OCI-M2 (cell line): ENCODE data around the gene INTS1.

ENCODE experiments used
- DNase-seq: peaks from one replicate; lab custom pipeline; 2025; ENCODE audit not compliant: unreplicated experiment; lab: John Stamatoyannopoulos, UW

INTS1 gene

DNA sequence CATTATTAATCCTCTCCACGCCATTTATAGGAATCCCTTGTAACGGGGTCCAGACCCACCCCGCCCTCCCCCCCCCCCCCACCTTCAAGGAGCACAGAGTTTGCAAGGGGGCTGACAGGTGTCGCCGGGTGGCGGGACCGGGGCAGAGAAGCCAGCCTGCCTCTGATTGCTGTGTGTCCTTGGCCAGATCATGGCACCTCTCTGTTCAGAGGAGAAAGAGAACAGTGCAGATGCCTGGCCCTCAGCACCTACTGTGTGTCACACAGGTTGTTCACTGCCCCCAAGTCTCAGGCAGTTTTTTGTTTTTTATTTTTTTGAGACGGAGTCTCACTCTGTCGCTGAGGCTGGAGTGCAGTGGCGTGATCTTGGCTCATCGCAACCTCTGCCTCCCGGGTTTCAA is 39.5 kb downstream of the INTS1 start:
- DNase-seq = no peak

DNA sequence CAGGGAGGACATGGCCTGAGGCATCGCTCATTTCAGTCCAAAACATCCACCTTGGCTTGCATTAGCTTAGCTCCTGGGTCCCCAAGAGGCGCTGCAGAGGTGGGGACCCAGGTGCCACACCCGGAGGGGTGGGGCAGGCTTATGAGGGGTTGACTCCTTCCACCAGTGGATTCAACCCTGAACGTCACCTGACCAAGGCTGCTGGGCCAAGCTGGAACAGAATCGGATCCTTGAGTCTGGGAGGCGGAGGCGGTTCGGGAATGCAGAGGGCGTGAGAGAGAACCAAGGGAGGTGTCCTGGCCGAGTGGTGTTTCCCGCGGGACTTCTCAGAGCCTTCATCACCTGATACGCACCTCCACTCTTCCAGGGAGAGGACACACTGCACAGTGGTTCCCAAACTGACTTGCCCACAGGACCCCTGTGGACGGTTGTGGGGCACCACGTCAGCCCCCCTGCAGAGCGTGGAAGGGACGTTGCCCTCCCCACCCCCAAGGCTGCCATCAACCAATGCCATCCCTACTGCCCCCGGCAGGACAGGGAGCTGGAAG is 40.4 kb downstream of the INTS1 start:
- no peak for DNase-seq

DNA sequence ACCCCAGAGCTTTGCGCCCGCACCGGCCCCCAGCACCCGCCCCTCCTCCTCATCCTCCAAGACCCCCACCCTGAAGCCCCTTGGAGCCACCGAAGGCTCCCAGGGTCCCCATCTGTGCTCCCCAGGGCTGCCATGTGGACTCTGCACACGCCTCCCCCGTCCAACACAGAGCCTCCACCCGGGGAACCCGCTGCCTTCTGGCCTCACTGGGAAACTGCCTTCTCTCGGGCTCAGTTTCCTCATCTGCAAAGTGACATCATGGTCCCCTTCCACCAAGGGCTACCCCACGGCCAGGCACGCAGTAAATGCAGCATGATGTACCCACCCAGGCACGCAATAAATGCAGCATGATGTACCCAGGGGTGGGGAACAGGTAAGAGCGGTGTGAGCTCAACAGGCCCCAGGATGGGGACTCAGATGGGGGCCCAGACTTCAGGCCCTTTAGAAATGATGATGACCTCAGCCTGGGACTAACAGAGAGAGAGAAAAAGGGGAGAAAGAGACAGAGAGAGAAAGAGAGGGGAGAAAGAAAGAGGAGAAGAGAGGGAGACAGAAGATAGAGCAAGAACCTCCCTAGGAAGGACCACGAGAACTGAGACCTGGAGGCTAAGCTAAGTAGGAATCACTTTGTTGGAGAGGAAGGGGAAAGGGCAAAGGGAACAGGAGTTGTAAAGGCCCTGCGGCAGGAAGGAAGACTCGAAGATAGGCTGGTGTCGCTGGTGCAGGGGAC is 42.4 kb downstream of the INTS1 start:
- no peak for DNase-seq

DNA sequence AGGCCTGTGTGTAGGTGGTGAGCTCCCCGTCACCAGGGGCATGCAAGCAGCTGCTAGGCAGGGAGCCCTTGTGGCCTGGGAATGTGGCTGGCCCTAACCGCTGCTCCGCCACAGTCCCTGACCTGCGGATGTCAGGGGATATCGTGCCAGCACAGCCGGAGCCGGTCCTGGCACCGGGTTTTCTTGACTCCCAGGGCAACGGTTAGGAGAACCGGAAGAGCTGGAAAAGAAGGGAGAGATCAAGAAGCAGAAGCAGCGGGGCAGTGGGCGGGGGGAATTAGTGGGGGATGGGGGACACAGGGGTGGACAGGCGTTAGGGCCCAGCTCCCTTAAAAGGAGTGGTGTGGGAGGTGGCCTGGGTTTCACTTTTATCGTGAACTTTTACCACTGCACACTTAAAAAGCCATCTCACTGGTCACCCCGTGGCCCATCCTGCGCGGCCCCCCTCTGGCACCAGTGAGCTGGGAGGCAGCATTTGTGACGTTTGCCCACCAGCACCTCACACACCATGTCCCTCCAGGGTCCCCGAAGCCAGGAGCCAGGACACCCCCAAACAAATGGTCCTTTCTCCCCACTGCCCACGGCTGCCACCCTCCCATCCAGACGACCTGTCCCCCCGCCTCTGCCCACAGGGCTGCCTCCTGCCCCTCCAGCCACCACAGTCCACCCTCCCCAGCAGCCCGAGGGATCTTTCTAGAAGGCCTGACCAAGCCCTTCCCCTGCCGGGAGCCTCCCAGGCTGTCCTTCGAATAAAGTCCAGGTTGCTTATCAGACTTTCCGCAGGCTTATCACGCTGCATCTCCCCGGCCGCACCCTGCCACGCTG is 43.2 kb downstream of the INTS1 start:
- peak; percentile 49 for DNase-seq

DNA sequence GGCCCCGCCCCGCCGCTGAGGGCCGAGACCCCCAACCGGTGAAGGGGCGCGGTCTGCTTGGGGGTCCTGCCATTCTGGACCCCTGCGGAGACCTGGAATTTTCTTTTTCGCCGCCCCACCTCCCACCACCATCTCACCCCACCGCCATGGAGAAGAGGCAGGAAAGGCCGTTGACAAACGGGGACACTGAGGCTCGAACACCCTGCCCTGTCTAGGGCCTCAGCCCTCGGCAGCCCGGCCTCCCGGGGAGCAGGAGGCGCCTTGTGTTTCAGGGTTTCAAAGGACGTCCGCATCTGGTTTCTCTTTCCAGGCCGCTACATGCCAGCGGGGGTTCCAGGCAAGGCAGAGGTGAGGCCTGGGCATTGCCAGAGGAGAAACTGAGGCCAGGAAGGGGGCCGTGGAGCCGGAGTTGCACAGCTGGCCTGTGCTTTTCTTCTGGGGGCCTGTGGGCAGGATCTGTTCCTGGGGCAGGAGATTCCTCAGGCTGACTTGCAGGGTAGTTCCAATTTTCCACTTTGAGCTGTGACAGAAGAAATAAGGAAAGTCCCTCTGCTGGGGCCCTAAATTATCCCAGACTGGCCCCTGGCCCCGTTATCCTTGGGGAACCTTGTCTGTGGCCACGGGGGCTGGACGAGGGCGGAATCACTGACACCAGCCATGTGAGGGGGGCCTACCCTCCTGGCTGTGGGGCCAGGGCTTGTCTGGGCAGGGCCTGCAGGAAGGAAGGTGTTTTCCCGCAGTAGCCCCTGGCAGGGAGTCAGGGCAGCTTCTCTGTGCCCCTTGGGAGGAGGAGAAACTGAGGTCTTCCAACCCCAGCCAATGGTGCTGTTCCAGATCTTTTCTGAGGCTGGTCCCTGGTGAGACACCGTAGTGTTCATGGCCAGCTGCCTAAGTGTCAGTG is 44.0 kb downstream of the INTS1 start:
- no peak for DNase-seq

DNA sequence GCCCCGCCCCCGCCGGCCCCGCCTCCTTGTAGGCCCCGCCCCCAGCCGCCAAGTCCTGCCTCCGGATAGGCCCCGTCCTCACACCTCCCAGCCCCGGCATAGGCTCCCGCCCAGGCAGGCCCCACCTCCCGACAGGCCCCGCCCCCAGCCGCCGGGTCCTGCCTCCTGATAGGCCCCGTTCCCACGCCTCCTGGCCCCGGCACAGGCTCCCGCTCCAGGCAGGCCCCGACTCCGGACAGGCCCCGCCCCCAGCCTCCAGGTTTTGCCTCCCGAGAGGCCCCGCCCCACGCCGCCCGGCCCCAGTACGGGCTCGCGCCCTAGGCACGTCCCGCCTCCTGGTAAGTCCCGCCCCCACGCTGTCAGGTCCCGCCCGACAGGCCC is 44.7 kb downstream of the INTS1 start:
- peak; percentile 69 for DNase-seq

DNA sequence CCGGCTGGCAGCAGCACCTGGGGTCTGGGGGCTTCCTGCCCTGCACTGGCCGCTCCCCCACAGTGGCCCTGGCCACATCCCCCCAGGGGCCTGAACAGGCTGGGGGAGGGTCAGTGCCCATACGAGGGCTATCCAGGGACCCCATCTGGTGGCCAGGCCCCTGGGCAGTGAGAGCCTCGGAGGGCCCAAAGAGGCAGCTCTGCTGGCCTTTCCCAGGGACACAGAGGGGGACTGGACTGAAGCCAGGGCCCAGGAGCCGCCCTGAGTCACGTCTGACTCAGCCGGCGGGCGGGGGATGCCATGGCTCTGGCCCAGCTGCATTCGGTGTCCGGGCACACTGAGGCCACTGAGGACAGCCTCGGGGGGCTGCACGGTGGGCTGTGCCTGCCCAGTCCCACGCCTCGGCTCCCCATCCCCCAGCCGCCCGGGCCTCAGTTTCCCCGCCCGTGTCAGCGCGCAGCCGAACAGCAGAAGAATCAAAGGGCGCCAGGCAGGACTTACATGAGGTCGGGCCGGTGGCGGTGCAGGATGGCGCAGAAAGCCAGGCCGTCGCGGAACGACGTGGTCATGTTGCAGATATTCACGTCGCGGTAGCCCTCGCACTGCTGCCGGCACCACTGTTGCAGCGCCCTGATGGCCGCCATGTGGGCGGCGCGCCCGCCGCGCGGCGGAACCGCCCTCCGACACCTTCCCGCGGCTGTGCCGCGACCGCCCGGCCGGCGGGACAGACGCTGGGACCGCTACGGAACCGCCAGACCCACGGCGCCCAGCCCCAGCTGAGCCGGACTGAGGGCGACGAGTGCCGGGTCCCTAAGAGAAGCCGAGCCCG is 45.3 kb downstream of the INTS1 start, which contains the start of gene MICALL2:
Gene MICALL2, minus strand, starts transcription at position 788 of the 829 bp plus-strand sequence. Its CDS starts 144 bp downstream, at position 644.
- no peak for DNase-seq

DNA sequence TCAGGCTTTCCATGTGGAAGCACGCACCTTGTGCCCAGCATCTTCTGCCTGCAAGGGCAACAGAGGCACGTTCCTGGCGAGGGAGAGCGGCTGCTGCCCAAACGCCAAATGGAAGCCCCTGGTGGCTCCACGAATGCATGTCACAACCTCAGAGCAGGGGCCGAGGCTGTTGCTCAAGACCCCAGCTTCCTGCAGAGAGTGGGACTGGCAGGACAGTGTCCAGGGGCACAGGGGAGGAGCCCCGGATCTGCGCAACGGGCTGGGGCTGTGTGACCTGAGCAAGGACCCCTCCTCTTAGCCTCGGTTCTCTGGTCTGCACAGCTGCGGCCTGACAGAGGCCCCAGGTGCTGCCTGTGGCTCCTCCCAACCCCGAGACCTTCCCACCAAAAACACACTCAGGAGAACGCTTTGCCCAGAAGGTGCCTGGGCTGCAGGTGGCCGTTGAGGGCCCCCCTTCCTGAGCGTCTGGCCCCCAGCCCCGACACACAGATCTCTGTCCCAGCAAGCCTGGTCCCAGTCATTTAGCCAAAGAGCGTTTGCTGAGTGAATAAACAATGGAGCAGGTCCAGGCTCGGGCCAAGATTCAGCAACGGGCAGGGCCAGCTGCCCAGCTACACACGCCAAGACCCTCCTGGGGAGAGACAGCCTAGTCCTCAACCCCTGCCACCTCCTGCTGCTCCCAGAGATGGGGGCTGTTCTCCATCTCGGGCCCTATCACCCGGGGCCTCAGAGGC is 46.1 kb downstream of the INTS1 start:
- DNase-seq = no peak

DNA sequence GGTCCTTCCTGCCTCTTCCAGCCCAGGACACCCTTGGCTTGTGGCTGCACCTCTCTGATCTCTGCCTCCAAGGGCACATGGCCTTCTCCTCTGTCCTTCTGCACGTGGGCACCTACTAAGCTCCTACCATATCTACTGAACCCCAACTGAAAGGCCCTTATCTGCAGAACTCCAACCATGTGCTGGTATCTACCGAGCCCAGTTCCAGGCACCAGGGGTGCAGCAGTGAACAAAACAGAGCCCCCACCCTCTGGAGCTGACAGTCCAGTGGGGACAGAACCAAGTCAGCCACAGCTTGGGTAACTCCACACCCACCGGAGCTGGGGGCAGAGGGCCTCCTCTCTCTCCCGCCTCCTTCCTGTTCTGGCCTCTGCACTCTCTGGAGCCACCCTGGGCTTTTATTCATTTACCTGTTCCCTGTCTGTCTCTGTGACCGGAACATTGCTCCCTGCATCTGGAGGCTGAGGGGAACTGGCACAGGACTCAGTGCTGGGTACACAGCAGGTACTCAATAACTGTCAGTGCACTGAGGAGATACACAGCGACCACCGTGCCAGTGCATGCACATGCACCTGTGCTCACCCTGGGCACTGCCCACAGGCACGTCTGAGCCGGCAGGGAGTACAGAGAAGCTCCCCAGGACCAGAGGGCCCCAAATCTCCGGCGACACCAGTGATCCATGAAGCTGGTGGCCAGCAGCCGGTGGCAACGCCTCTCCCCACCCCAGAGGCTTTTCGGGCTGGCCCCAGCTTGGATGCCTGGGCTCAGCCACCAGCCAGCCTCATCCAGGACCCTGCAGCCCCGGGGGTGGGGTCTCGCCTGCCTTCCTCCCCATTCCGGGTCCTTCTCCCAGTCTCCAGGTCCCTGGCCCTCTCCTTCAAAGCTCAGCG is 46.9 kb downstream of the INTS1 start:
- DNase-seq = no peak

DNA sequence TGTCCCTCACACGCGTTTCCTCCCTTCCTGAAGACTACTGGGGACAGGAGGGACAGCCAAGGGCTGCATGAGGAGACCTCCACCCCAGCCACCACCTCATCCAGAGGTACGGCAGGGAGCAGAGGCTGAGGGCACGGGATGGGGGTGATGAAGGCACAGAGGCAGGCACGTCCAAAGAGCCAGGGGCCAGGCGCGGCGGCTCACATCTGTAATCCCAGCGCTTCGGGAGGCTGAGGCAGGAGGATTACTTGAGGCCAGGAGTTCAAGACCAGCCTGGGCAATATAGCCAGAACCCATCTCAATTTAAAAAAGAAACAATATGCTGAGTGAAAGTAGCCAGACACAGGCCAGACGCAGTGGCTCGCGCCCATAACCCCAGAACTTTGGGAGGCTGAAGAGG is 48.2 kb downstream of the INTS1 start:
- DNase-seq = no peak

DNA sequence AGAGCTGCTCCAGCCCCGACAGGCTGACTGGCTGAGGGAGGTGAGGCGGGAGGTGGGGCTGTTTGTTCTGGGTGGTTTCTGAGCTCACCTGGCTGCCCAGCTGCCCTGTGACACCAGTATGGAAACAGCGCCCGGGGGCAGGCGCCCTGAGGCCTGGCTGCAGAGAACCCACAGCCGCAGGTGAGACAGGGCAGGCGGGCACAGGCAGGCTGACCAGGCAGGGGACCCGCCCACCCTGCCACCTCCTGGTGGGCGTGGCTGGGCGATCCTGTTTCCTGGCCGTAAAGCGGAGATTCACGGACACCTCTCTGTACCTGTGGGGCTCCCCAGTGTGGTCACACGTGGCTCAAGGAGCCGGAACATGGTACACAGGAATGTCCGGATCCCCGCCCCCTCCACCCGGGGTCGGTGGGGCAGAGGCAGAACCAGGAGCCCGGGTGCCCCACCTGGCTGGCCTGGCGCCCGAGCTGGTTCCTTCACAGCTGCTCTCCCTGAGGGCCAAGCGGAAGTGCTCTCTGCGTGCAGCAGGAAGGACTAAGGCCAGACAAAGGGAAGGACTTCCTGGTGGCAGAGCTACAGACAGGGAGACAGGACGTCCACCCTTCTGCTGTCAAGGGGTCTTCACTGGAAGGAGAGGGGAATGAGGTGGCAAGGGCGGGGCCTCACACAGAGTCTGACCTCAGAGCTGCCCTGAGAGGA is 48.8 kb downstream of the INTS1 start:
- no peak for DNase-seq

DNA sequence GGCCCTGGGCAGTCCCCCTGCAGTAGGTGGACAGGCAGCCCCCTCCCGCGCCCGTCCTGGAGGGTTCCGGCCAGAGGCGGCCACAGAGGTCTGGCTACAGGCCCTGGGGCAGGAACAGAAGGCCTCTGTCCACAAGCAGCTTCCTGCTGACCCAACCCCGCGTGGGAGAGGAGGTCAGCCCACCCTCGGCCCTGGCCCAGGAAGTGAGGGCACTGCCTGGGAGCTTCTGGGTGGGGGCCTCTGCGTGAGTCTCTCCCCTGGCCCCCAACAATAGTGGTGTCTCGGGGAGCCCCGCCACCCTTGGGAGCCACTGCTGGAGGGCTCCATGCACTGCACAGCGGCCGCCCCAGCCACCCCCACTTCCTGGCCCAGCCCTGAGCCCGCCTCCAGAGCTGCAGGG is 49.6 kb downstream of the INTS1 start:
- no peak for DNase-seq

DNA sequence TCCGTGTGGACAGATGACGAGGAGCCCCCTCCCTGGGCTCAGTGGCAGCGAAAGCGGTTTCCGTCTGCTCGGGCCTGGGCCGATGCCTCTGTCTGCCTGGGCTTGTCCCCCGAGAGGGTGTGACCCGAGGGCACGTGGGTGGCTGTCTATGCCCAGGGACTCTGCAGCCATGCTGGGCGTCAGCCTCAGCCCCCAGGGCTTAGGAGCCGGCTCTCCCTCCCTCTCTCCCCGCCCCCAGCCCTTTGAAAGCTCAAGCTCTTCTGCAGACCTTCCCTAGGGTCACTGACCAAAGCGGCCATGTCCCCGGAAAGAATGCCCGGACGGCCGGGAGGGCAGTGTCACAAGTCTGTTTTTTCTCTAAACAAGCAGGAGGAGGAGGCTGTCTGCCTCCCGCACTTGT is 52.0 kb downstream of the INTS1 start:
- DNase-seq = no peak

DNA sequence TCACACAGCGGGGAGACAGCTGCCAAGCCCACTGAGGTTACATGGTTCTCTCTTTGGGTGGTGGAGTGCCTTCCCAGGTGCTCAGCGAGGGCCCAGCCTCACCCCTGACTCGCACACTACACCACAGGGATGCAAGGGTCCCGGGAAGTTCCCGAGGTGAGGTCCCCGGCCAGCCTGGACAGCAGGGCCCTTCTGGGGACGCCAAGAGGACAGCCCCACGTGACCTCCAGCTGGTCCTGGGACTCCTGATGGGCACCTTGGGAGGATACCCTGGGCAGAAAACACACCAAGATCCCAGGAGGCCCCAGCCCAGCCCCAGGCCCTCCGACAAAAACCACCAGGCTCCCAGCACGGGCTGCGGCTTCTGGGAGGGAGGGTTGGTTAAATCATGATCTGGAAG is 53.2 kb downstream of the INTS1 start:
- no peak for DNase-seq

DNA sequence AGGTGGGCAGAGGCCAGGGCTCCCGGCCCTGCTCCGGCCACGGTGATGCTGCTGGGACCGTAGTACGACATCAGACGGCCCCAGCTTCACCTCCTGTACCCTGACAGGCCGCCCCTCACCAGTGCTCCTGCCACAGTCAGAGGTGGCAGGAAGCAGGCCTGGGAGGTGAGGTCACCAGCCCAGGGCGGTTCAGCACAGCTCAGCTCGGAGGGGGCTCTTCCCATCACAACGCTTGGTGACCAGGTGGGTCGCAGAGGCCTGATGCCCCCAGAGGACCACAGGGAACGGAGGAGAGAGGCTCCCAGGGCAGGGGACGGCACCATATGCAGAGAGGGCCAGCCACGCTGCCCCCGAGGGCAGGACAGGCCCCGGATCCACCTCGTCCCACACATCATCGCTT is 53.8 kb downstream of the INTS1 start:
- DNase-seq = no peak

DNA sequence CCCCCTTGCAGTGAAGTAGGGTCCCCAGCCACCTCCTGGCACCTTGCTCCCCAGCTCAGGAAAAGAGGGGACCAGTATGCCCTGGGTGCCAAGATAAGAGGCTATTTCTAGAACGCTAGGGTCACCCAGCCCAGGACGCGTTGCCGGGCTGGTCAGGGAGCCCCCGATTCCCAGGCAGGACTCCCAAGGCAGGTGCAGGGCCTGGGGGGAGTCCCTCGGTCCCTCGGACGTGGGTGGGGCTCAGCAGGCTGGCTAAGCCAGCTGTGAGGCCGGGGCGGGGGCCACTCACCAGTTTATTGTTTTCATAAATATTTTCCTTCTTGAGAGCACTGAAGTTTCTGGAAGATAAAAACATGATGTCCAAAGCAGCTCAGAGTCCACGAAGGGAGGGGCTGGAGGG is 54.2 kb downstream of the INTS1 start:
- no peak for DNase-seq

DNA sequence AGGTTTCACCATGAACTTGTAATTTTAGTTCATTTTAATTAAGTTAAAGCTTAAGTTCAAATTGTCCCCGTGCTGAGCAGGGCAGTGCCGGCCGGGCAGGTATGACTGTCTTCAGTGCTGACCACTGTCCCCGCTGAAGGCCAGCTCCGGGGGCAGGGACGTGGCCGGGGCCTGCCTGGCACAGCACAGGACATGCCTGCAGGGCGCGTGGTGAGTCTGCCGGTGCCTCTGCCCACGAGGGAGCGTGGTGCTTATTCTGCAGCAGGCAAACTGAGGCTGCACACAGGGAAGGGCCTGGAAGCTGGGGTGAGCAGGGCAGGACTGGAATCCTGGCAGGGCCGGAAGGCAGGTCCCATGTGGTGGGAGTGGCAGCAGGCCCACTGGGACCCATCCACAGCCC is 54.7 kb downstream of the INTS1 start:
- no peak for DNase-seq

DNA sequence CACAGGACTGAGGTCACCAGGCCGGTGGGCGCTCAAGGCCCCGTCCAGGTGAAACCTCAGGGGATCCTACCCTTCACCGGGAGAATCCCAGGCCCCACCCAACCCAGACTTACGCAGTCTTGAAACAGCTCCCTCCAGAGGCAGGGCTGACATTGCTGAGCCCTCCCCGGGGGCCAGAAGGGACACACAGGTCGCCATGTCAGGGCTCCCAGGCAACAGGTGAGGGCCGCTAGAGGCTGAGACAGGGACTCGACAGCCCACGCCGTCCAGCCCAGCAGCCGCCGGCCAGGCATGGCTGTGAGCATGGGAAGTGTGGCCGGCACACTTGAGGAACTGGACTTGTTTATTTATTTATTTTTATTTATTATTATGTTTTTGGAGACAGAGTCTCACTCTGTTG is 55.2 kb downstream of the INTS1 start:
- DNase-seq = no peak
